Measurements from ENCODE around the gene PDIA4.

PDIA4 gene

GRCh38 chr7:149060156-149060555 is 31.9 kb upstream of the PDIA4 start:
- Histone ChIP-seq H3K9me3 (no peaks in the 10 kb centered on the region), H3K4me1 (peaks cover 0 to 8% (median 0%) of the 10 kb centered on the region in 4 donors), H3K4me3 (no peak overlapping the region), H3K27me3 (no peaks in the 10 kb centered on the region), H3K36me3 (no peaks in the 10 kb centered on the region), H3K27ac (no peak overlapping the region)
- DNase-seq: no peak
- TF ChIP-seq, protein P1, sequence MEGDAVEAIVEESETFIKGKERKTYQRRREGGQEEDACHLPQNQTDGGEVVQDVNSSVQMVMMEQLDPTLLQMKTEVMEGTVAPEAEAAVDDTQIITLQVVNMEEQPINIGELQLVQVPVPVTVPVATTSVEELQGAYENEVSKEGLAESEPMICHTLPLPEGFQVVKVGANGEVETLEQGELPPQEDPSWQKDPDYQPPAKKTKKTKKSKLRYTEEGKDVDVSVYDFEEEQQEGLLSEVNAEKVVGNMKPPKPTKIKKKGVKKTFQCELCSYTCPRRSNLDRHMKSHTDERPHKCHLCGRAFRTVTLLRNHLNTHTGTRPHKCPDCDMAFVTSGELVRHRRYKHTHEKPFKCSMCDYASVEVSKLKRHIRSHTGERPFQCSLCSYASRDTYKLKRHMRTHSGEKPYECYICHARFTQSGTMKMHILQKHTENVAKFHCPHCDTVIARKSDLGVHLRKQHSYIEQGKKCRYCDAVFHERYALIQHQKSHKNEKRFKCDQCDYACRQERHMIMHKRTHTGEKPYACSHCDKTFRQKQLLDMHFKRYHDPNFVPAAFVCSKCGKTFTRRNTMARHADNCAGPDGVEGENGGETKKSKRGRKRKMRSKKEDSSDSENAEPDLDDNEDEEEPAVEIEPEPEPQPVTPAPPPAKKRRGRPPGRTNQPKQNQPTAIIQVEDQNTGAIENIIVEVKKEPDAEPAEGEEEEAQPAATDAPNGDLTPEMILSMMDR (IDR thresholded peaks at IDR 0.05): no peak
- intact Hi-C loops (cut with DNase I; ENCODE audit: low total_unique reads): no loop called here

GRCh38 chr7:149053885-149054284 is 25.6 kb upstream of the PDIA4 start:
- no peak for DNase-seq
- Histone ChIP-seq H3K4me1 (peaks cover 0 to 8% (median 0%) of the 10 kb centered on the region in 4 donors), H3K27me3 (no peaks in the 10 kb centered on the region), H3K36me3 (no peaks in the 10 kb centered on the region), H3K27ac (no peak overlapping the region), H3K4me3 (no peak overlapping the region), H3K9me3 (no peaks in the 10 kb centered on the region)
- intact Hi-C loops (cut with DNase I; ENCODE audit: low total_unique reads): no loop called here
- TF ChIP-seq, protein P1 (IDR thresholded peaks at IDR 0.05): no peak

- peaks cover 0 to 8% (median 0%) of the 10 kb centered on the region in 4 donors for H3K4me1 ChIP-seq
- intact Hi-C loops (cut with DNase I; ENCODE audit: low total_unique reads): no loop called here
Measured at GRCh38 chr7:149053384-149053783, 25.1 kb upstream of the PDIA4 start.

GRCh38 chr7:149050941-149051340 is 22.6 kb upstream of the PDIA4 start:
- H3K4me1 ChIP-seq: peaks cover 0 to 8% (median 0%) of the 10 kb centered on the region in 4 donors
- no peaks in the 10 kb centered on the region for H3K9me3 ChIP-seq
- H3K27me3 ChIP-seq: no peaks in the 10 kb centered on the region
- TF ChIP-seq, protein P1 (IDR thresholded peaks at IDR 0.05): no peak
- no peak for DNase-seq
- no peak overlapping the region for H3K4me3 ChIP-seq
- intact Hi-C loops (cut with DNase I; ENCODE audit: low total_unique reads): no loop called here
- no peak overlapping the region for H3K27ac ChIP-seq
- H3K36me3 ChIP-seq: no peaks in the 10 kb centered on the region

More at GRCh38 chr7:149053384-149053783, 25.1 kb upstream of the PDIA4 start:
- no peak for DNase-seq
- H3K9me3 ChIP-seq: no peaks in the 10 kb centered on the region
- no peak overlapping the region for H3K27ac ChIP-seq
- TF ChIP-seq, protein P1 (IDR thresholded peaks at IDR 0.05): no peak
- H3K36me3 ChIP-seq: no peaks in the 10 kb centered on the region
- H3K4me3 ChIP-seq: no peak overlapping the region
- no peaks in the 10 kb centered on the region for H3K27me3 ChIP-seq

GRCh38 chr7:149048805-149049204 is 20.5 kb upstream of the PDIA4 start:
- intact Hi-C loops (cut with DNase I; ENCODE audit: low total_unique reads): no loop called here
- TF ChIP-seq, protein P1 (IDR thresholded peaks at IDR 0.05): no peak
- no peak overlapping the region for H3K27ac ChIP-seq
- no peaks in the 10 kb centered on the region for H3K27me3 ChIP-seq
- no peaks in the 10 kb centered on the region for H3K4me1 ChIP-seq
- H3K36me3 ChIP-seq: no peaks in the 10 kb centered on the region
- no peak overlapping the region for H3K4me3 ChIP-seq
- DNase-seq: no peak
- H3K9me3 ChIP-seq: no peaks in the 10 kb centered on the region

DNA sequence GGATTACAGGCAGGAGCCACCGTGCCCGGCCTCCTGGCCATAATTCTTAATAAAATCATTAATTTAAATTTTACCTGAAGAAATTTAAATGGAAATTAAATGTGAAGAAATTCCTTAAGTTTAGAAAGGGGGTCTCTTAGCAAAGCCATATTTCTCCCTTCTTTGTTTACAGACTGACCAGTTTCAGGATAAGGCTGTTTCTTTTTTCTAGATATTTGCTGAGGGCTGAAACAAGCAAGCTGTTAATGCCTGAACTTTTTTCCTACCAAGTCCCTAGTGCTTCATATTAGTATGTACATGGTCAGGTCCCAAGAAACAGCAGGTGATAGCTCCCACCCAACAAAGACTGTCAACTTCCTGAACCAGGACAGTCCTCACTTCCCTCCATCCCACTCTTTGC is 18.1 kb upstream of the PDIA4 start:
- no peaks in the 10 kb centered on the region for H3K36me3 ChIP-seq
- no peak for DNase-seq
- H3K27ac ChIP-seq: no peak overlapping the region
- H3K9me3 ChIP-seq: no peaks in the 10 kb centered on the region
- no peaks in the 10 kb centered on the region for H3K27me3 ChIP-seq
- no peaks in the 10 kb centered on the region for H3K4me1 ChIP-seq
- TF ChIP-seq, protein P1 (IDR thresholded peaks at IDR 0.05): no peak
- no peak overlapping the region for H3K4me3 ChIP-seq
- intact Hi-C loops (cut with DNase I; ENCODE audit: low total_unique reads): no loop called here
